GM12878 (cell line): ENCODE data around the gene PLXNA4. TPM values are rescaled to one million over a fixed set of nuclear protein-coding genes. Genes with fewer than 3 reads are reported as not detected.

ENCODE experiments used
- ATAC-seq: fragments of 200-7000 bp; cut with Tn5 transposase; 3 replicates; pipeline ENCODE4 v1.9.1; 2020; ENCODE audit warnings: mild to moderate bottlenecking, moderate library complexity
- BruUV-seq: library from RNA; stranded (reverse); fragments of 400-500 nt; replicated peaks from 2 replicates; lab custom pipeline; 2021; lab: Mats Ljungman, UMichigan
- CTCF ChIA-PET: fragments of 300-600 bp; sonication (Branson Sonifier 250); formaldehyde crosslinking; extraction: SDS; loops from one replicate; lab custom pipeline; 2021; ENCODE audit warnings: inconsistent platforms; lab: Yijun Ruan, JAX
- POLR2A ChIA-PET: fragments of 350-600 bp; formaldehyde crosslinking; extraction: SDS; loops from one replicate; lab custom pipeline; 2021; ENCODE audit warnings: inconsistent platforms; lab: Charles Lee
- RAD21 ChIA-PET: fragments of 300-600 bp; sonication (Branson Sonifier 250); formaldehyde crosslinking; loops from one replicate; lab custom pipeline; 2023; ENCODE audit warnings: antibody characterized with exemption; ENCODE audit not compliant: unreplicated experiment; lab: Charles Lee
- SMC1A ChIA-PET: fragments of 300-600 bp; sonication (Branson Sonifier 250); formaldehyde crosslinking; loops from one replicate; lab custom pipeline; 2023; ENCODE audit not compliant: unreplicated experiment, uncharacterized antibody; lab: Charles Lee
- DNase-seq: peaks from one replicate; pipeline ENCODE4 v3.0.0-alpha.2; 2011; ENCODE audit warnings: low read depth, low spot score
- FAIRE-seq: peaks from 3 replicates; lab custom pipeline; 2011; peaks lifted over from hg19 to GRCh38; lab: Jason Lieb, UNC
- H2AFZ ChIP-seq: 2 replicates; pipeline ENCODE4 v1.6.0; 2011; ENCODE audit warnings: low read depth, low read length, control low read depth; ENCODE audit not compliant: control insufficient read depth
- H3K27ac ChIP-seq: 2 replicates; pipeline ENCODE4 v1.5.1; 2011; ENCODE audit warnings: control low read depth; ENCODE audit not compliant: control insufficient read depth, insufficient read depth
- H3K27me3 ChIP-seq, 2 experiments: replicated peaks in 1 of 2; 2 replicates each; pipeline versions ENCODE4 v1.6.0 to v1.6.1; 2011; ENCODE audit warnings: low read length in 1 of 2; ENCODE audit not compliant: control insufficient read depth in 2 of 2, insufficient read depth in 2 of 2
- H3K36me3 ChIP-seq, 2 experiments: 2 replicates each; pipeline ENCODE4 v1.5.1; 2011; ENCODE audit warnings: low read length in 1 of 2; ENCODE audit not compliant: control insufficient read depth in 2 of 2, insufficient read depth in 2 of 2
- H3K4me1 ChIP-seq: 2 replicates; pipeline ENCODE4 v1.6.1; 2011; ENCODE audit warnings: mild to moderate bottlenecking, low read length, moderate library complexity, mixed read lengths; ENCODE audit not compliant: control insufficient read depth, insufficient read depth
- H3K4me2 ChIP-seq: 2 replicates; pipeline ENCODE4 v1.6.0; 2011; ENCODE audit warnings: control low read depth; ENCODE audit not compliant: control insufficient read depth, insufficient read depth
- H3K4me3 ChIP-seq: fragments of 200-600 bp; sonication (generic); 2 replicates; pipeline ENCODE4 v1.5.1; 2016
- H3K79me2 ChIP-seq: 2 replicates; pipeline ENCODE4 v1.6.0; 2011; ENCODE audit warnings: low read length; ENCODE audit not compliant: control insufficient read depth, insufficient read depth
- H3K9ac ChIP-seq: 2 replicates; pipeline ENCODE4 v1.8.0; 2011; ENCODE audit warnings: low read length, control low read depth, mixed read lengths; ENCODE audit not compliant: control insufficient read depth, insufficient read depth
- H3K9me3 ChIP-seq: replicated peaks from 3 replicates; pipeline ENCODE4 v1.5.1; 2011; ENCODE audit warnings: mild to moderate bottlenecking, low read length; ENCODE audit not compliant: control insufficient read depth, insufficient read depth
- H4K20me1 ChIP-seq: 2 replicates; pipeline ENCODE4 v1.6.0; 2011; ENCODE audit not compliant: control insufficient read depth, insufficient read depth
- ASH2L ChIP-seq: fragments of 300-600, 200-600 bp; sonication (generic); IDR thresholded peaks from 2 replicates; pipeline ENCODE4 v1.6.1; 2017; ENCODE audit warnings: low read depth, mild to moderate bottlenecking, borderline replicate concordance
- E2F8 ChIP-seq: fragments of 450-650 bp; IDR thresholded peaks from 2 replicates; pipeline ENCODE4 v1.6.1; 2018; ENCODE audit warnings: mild to moderate bottlenecking, low read depth, moderate library complexity; ENCODE audit not compliant: partially characterized antibody
- IKZF2 ChIP-seq, 2 experiments: fragments of 450-650 bp; IDR thresholded peaks; 2 replicates each; pipeline ENCODE4 v1.6.1; 2017; ENCODE audit warnings: mild to moderate bottlenecking in 2 of 2, moderate library complexity in 2 of 2
- JUNB ChIP-seq: IDR thresholded peaks from 2 replicates; pipeline ENCODE4 v1.6.1; 2016; ENCODE audit warnings: antibody characterized with exemption, mild to moderate bottlenecking
- KAT2A ChIP-seq: conservative IDR thresholded peaks from 2 replicates; pipeline ENCODE4 v1.6.1; 2011; ENCODE audit warnings: low read depth, low read length; ENCODE audit not compliant: control insufficient read depth
- KLF5 ChIP-seq: fragments of 450-650 bp; IDR thresholded peaks from 2 replicates; pipeline ENCODE4 v1.6.1; 2014; ENCODE audit warnings: mild to moderate bottlenecking; ENCODE audit not compliant: partially characterized antibody
- POLR2AphosphoS5 ChIP-seq: IDR thresholded peaks from 2 replicates; pipeline ENCODE4 v1.6.1; 2011; ENCODE audit warnings: mild to moderate bottlenecking, low read length, inconsistent platforms
- RAD51 ChIP-seq: fragments of 450-650 bp; IDR thresholded peaks from 2 replicates; pipeline ENCODE4 v1.6.1; 2016; ENCODE audit warnings: moderate library complexity, mild to moderate bottlenecking, inconsistent platforms
- TCF12 ChIP-seq: IDR thresholded peaks from 2 replicates; pipeline ENCODE4 v1.6.1; 2011; ENCODE audit warnings: low read depth, mild to moderate bottlenecking, low read length
- TCF3 ChIP-seq: IDR thresholded peaks from 2 replicates; pipeline ENCODE4 v1.6.1; 2012; ENCODE audit warnings: low read depth, mild to moderate bottlenecking, low read length, borderline replicate concordance; ENCODE audit not compliant: insufficient read depth
- WRNIP1 ChIP-seq: IDR thresholded peaks from 2 replicates; pipeline ENCODE4 v1.6.1; 2011; ENCODE audit warnings: low read depth, low read length, improper control_type of control experiment, borderline replicate concordance
- WGBS: methylation state at CpG from one replicate; pipeline ENCODE4 v1.1.6; 2016; ENCODE audit warnings: low lambda C conversion rate; ENCODE audit not compliant: insufficient replicate concordance, insufficient coverage; ENCODE audit errors: missing lambda C conversion rate; 5-methylcytosine and 5-hydroxymethylcytosine counted together
- in situ Hi-C: fragments of 300-500 bp; cut with MboI; formaldehyde crosslinking; loops from 9 replicates; pipeline ENCODE4 v1.14.3; 2018; ENCODE audit warnings: mixed read lengths
- intact Hi-C: fragments of 100-400 bp; cut with micrococcal nuclease; formaldehyde crosslinking; loops from one replicate; pipeline ENCODE4 v1.14.2; 2022; ENCODE audit not compliant: unreplicated experiment
- polyA plus RNA-seq, 11 experiments: library from polyadenylated mRNA; depleted of rRNA in 4 of 11; unstranded in 6 of 11; stranded (reverse) in 5 of 11; fragments of >200 nt; fragmentation: Nextera tagmentation in 4 of 11; fragmentation: Illumina TruSeq in 1 of 11; extraction: Ambion mirVana in 4 of 11; extraction: Trizol in 1 of 11; gene quantifications; 1 replicate in 1 of 11; 2 replicates in 10 of 11; pipeline versions ENCODE4 v1.2.1 to v1.2.3, GENCODE V29; 2011 to 2016; ENCODE audit warnings: inconsistent platforms in 2 of 11, missing spikeins in 2 of 11, low read depth in 1 of 11
- total RNA-seq, 4 experiments: library from RNA; depleted of rRNA in 3 of 4; stranded (reverse); fragments of >200 nt in 3 of 4; fragmentation: Illumina TruSeq in 1 of 4; extraction: Trizol in 1 of 4; gene quantifications; 2 replicates each; pipeline versions ENCODE4 v1.2.1 to v1.2.3, GENCODE V29; 2013 to 2021
- TF ChIP-seq, protein P1 (sequence below): IDR thresholded peaks from 2 replicates; pipeline ENCODE4 v1.6.1; 2011; ENCODE audit warnings: borderline replicate concordance, low read depth, mild to moderate bottlenecking, moderate library complexity, mixed read lengths, low read length; ENCODE audit not compliant: insufficient read depth; ENCODE audit errors: extremely low read length

The PLXNA4 gene
- total and polyA plus RNA-seq, 10 of the 15 experiments (the other 5 are each of a cell fraction or from before 2014, with no cell fraction given), result 0.03 TPM; not detected in 9

DNA sequence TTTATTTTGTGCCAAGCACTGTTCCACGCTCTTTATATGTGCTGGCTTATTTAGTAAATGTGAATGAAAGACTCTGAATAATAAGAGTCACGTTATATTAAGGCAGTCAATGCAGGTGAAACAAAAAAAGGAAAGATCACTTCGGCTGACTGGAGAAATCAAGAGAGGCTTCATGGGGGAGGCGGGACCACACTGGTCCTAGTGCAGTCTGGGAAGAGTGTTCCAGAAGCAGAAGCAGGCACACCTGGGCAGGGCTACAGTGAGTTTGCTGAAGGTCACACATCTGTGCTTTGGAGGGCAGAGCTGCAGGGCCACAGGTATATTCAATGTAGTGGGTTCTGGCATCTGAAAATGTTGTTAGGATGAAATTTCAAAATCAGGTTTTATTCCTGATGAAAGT, 176.9 kb downstream of the PLXNA4 start:
- Histone ChIP-seq H3K27me3 (no peaks in the 10 kb centered on the region; a peak in 2 of 4 replicates), H3K4me1 (no peaks in the 10 kb centered on the region), H3K9ac (no peak overlapping the region), H3K36me3 (no peaks in the 10 kb centered on the region), H3K9me3 (no peaks in the 10 kb centered on the region), H3K4me2 (no peak overlapping the region), H2AFZ (no peak overlapping the region), H4K20me1 (no peaks in the 10 kb centered on the region), H3K27ac (no peak overlapping the region), H3K4me3 (no peak overlapping the region), H3K79me2 (no peaks in the 10 kb centered on the region)
- in situ Hi-C loops, result no loop called here
- 13% methylated on average over 4 of the region's 4 CpGs for WGBS
- ChIA-PET SMC1A (no interaction called here), RAD21 (no interaction called here), CTCF (no interaction called here), POLR2A (no interaction called here)
- no peak for ATAC-seq
- intact Hi-C loops, result no loop called here
- no TSS peak for BruUV-seq
- DNase-seq, result no peak
- FAIRE-seq, result no peak
- TF ChIP-seq KLF5, result no peak
- TF ChIP-seq RAD51, result no peak
- no peak for TF ChIP-seq JUNB
- TF ChIP-seq POLR2AphosphoS5, result no peak
- TF ChIP-seq TCF12, result no peak
- no peak for TF ChIP-seq KAT2A
- no peak for TF ChIP-seq ASH2L
- TF ChIP-seq WRNIP1, result no peak

- Histone ChIP-seq H2AFZ (no peak overlapping the region), H3K4me1 (no peaks in the 10 kb centered on the region), H3K27me3 (no peaks in the 10 kb centered on the region; a peak in 2 of 4 replicates), H3K79me2 (no peaks in the 10 kb centered on the region), H3K36me3 (no peaks in the 10 kb centered on the region), H3K9me3 (no peaks in the 10 kb centered on the region), H4K20me1 (no peaks in the 10 kb centered on the region), H3K4me3 (no peak overlapping the region), H3K9ac (no peak overlapping the region), H3K4me2 (no peak overlapping the region), H3K27ac (no peak overlapping the region)
- ATAC-seq, result no peak
- POLR2A ChIA-PET, result no interaction called here
- no peak for FAIRE-seq
- no peak for DNase-seq
- in situ Hi-C loops (no loop called here), intact Hi-C loops (no loop called here)
- CTCF ChIA-PET, result interaction anchor here (0.6 kb wide), 1 partner anchor 182 kb away, joined by 4 read pairs; no protein-coding TSS in a partner anchor
- WGBS, result 32% methylated on average over 14 of the region's 14 CpGs
- no TSS peak for BruUV-seq
- RAD21 ChIA-PET, result no interaction called here
- SMC1A ChIA-PET, result no interaction called here
- TF ChIP-seq IKZF2 (IDR thresholded peaks at IDR 0.05) (no peak), E2F8 (no peak), TCF3 (no peak)
- TF ChIP-seq, protein P1, sequence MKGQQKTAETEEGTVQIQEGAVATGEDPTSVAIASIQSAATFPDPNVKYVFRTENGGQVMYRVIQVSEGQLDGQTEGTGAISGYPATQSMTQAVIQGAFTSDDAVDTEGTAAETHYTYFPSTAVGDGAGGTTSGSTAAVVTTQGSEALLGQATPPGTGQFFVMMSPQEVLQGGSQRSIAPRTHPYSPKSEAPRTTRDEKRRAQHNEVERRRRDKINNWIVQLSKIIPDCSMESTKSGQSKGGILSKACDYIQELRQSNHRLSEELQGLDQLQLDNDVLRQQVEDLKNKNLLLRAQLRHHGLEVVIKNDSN, result no peak
Measured at GRCh38 chr7:132398253-132398925, 177.9 kb downstream of the PLXNA4 start.
